Activated T-helper 1 cell treated with anti-CD3 and anti-CD28 coated beads, Interleukin-2, amount 50 U/mL, for 16 hours (primary cell): ENCODE data around the gene MCAM.

Experiments
- DNase-seq, 2 donors: peaks; one replicate each; pipeline ENCODE4 v3.0.0-alpha.2; 2020; ENCODE audit warnings: low read depth in 1 of 2, low spot score in 1 of 2

The MCAM gene

DNA sequence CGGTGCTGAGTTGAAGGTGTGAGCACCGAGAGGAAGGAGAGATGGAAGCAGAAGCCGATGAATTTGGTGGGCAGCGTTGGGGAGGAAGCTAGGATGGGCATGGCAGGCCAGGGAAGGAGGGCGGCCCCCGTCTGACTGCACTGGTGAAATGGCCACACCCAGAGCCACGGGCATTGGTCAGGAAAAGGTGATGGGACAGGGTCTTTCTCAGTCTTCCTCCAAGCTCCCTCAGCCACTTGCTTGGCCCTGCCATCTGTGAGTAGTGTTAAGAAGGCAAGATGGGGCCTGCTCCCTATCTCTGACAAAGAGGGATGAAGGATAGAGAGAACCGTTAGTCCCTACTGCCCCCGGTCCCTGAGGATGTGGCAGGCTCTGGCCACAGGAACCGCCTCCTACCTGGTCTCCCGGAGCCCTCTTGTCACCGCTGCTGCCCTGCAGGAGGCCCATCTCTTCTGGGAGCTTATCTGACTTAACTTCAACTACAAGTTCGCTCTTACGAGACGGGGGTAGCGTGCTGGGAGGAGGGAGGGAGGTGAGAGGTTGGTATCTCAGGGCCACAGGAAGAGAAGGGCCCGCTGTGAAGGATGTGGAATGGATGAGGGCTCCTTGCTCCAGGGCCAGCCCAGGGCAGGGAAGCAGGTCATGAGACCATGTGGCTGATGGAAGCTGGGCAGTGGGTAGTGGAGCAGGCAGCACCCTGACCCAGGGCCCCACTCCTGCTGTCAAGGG is 6.8 kb downstream of the MCAM start:
- no peak for DNase-seq

DNA sequence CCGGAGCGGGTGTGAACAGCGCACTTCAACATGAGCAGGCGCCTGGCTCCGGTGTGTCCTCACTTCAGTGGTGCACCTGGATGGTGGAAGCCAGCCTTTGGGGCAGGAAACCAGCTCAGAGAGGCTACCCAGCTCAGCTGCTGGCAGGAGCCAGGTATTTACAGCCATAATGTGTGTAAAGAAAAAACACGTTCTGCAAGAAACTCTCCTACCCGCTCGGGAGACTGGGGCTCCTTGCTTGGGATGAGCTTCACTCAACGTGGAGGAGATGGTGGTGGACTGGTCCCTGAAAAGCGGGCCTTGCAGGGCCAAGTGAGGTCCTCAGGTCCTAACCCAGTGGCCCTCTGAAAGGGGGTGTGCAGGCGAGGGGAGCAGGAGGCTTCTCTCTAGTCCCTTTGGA is 7.5 kb downstream of the MCAM start:
- no peak for DNase-seq

DNA sequence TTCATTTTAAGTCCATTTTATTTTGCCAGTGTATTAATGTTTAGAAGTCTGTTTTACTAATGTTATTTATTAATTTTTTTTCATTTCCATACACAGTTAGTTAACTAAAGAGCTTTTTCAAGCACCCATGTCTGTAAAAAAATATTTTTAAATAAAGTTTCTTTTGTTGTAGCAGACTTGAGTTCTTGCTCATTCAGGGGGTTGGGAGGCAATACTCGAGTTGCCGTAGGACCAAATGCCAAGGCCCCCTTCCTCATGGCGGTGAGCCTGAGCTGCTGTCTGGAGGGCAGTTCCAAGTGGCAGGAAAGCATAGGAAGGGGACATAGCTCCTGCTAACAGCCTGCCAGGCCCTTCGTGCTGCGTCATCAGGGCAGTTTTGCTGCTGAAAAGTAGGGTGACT is 9.0 kb downstream of the MCAM start:
- DNase-seq, result no peak

GRCh38 chr11:119307219-119307618 is 9.7 kb downstream of the MCAM start:
- no peak for DNase-seq

GRCh38 chr11:119306373-119306890 is 10.5 kb downstream of the MCAM start:
- no peak for DNase-seq

DNA sequence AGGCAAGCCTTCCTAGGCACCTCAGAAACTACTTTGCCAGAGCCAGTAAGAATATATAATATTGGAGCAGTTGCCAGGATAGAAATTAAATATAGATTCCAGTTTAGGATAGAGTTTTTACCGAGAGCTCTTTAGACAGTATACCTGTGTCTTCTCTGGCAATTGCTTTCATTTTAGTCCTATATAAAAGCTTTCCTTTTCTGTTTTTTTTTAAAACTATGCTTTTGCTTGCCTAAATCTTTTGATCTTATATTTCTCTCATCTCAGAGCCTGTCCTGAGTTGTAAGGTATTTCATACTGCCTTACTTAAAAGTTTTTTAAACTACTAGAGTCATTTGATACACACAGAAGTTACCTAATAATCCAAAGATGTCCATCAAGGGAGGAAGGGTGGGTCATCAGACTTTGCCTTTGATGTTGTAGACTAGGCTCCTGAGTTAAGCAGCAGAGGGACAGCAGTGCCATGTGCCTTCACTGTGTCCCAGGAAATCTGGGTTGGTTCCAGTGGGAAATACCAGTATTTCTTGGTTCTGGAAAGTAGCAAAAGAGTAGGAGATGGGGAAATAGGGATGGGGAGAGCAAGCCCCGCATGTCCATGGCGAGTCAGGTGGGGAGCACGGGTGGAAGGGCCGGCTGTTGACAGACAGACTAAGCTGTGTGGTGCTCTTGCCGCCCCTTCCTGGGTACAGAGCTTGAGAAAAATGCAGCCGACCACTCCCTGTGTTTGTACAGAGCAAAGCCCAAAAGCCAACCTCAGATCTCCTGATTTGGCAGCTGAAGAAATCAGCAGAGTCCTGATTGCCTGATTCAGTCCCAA is 11.2 kb downstream of the MCAM start:
- DNase-seq, result no peak

DNA sequence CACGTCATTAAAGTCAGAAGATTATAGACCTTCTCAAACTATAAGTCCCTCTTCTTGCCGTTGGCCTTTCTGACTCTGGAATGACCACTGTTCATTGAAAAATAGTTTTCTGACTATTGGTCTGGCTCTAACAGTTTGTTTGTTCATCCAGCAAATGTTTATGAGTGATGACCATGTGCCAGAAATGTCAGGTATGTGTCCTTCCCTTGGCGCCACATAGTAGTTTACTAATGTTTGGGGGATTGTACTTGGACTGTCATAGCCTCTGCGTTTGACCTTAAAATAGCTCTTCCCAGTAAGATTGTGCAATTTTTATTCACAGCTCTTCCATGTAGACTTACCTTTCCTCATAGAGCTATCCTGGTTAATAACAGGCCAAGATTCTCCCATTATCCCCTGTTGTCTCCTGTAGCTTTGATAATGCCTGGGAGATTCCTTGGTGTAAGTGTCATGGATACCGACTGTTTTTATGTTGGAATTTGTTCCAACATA is 13.7 kb downstream of the MCAM start:
- no peak for DNase-seq

DNA sequence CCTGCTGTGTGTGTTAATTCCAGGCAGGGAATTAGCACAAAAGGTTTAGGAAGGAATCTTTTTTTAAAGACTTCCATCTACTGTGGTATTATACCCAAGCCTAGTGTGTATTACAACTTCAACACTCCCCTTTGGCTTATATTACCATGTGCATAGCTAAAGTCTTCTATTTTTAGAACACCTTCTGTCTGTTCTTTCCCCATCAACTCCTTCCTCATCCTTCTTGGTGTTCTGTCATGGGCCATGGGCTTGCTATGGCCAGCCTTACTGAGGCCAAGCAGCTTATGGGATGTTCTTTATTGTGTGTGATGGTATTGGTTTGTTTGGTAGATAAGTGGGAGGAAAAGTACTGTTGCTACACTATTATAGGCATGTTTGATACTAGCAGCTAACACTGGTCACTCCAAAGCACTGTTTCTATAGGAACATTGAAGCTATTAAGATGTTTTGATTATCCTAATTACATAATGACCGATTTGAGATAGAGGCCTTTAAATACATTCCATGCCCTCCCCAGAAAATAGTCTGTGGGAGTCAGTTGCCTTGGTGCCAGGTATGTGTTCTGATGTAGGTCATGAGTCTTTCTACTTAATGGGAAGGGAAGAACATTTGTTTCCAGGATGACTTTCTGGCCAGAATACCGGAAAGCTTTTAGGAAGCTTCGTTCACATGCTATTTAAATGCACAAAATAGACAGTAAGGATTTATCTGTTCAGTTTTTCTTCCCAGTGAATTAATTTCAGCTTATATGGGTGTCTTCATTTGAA is 16.5 kb downstream of the MCAM start:
- no peak for DNase-seq

- no peak for DNase-seq
Measured at GRCh38 chr11:119299416-119299815, 17.5 kb downstream of the MCAM start.

DNA sequence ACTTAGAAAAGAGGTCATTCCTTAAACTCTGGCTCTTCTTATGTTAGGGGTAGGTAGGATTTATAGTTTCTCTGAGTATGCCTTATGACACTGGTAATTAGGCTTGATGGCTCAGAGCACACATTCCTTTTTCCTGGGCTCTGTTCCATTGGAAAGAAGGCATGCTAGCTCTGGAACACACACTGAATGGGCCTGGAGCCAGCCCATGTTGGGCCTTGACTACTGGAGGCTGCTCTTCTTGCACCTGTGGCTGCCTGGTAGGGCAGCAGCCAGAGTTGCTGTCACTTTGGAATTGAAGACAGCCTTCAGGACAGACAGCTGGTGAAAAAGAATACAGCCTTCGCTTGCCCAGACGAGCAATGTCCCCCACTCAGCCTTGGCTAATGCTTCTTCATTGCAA is 18.2 kb downstream of the MCAM start:
- no peak for DNase-seq

DNA sequence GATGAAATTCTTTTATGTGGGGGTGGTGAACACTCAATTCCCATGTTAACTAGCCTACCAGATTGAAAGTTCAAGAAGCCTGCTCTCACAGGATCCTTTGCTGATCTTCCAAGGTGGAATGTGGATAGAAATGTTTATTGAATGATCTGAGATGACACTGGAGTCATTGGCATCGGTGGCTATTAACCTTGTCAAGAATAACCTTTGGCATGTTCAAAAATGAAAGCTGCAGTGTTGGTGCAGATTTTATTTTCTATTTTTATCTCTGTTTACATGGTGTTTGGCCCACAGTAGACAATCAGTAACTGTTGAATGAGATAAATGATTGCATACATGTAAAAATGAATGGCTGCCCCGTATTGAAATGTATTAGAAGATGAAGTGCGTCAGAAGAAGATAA is 19.0 kb downstream of the MCAM start:
- no peak for DNase-seq

- no peak for DNase-seq
Measured at GRCh38 chr11:119295178-119295577, 21.8 kb downstream of the MCAM start.

DNA sequence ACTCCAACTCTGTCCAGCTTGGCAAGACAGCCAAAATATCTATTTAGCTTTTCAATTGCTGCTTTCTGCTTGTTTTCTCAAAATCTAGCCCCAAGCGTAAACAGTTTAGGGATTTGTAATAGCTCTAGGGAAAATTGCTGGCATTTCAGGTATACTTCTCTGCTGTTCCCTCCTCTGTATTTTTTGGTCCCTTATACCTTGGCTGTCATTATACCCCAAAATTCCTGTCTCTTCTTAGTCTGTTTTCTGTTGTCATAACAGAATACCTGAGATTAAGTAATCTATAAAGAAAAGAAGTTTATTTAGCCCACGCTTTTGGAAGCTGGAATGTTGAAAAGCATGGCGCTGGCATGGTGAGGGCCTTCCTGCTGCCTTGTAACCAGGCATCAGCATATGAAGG is 23.5 kb downstream of the MCAM start:
- DNase-seq, result no peak

DNA sequence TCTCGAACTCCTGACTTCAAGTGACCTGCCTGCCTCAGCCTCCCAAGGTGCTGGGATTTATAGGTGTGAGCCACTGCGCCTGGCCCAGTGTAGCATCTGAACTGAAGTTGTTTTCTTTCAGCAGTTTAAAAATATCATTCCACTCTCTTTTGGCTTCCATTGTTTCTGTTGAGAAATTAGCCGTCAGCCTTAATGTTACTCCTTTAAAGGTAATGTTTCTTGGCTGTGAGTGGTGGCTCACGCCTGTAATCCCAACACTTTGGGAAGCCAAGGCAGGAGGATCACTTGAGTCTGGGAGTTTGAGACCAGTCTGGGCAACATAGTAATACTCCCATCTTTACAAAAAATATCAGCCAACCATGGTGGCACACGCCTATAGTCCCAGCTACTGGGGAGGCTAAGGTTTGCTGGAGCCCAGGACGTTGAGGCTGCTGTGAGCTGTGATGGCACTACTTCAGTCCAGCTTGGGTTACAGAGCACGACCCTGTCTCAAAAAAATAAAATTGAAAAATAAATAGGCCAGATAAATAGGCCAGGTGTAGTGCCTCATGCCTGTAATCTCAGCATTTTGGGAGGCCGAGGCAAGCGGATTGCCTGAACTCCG is 25.9 kb downstream of the MCAM start:
- no peak for DNase-seq

GRCh38 chr11:119288219-119288618 is 28.7 kb downstream of the MCAM start:
- no peak for DNase-seq

DNA sequence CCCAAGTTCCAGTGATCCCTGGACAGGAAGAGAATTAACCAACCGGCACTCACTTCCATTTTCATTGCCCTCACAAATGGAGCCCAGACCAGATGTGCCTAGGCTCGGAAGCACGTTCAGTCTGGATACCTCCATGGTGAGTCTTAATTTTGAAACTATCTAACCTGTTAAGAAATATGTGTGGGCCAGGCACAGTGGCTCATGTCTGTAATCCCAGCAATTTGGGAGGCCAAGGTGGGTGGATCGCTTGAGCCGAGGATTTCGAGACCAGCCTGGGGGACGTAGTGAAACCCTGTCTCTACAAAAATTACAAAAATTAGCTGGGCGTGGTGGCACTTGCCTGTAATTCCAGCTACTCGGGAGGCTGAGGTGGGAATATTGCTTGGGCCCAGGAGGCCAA is 31.5 kb downstream of the MCAM start:
- DNase-seq, result no peak

DNA sequence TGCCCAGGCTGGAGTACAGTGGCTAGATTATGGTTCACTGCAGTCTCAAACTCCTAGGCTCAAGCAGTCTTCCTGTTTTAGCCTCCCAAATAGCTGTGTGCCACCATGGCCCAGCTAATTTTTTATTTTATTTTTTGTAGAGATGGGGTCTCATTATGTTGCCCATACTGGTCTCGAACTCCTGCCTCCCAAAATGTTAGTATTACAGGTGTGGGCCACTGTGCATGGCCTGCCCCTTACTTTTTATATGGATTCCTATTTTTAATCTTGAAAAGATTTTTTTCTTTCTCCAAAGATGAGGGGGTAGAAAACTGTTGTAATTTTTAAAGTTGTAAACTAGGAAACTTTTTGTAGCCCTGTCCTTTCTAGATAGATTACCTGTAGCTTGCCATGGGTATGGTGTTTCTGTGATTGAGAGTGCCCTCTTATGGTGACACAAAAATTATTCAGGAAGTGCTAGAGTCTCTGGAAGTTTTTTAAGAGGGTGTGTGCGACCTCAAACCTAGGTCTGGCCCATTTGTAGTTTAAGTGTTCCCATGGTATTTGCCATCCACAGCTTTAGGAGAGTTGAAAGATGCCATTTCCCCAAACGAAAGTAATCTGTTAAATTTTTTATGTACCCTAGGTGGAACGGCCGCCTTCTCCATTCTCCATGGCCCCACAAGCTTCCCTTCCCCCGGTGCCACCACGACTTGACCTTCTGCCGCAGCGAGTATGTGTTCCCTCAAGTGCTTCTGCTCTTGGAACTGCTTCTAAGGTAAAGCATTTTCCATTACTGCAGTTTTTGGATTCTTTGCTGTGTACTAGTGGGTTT is 32.4 kb downstream of the MCAM start:
- no peak for DNase-seq

GRCh38 chr11:119282495-119282894 is 34.4 kb downstream of the MCAM start:
- no peak for DNase-seq

- no peak for DNase-seq
Measured at GRCh38 chr11:119277660-119278059, 39.3 kb downstream of the MCAM start.

DNA sequence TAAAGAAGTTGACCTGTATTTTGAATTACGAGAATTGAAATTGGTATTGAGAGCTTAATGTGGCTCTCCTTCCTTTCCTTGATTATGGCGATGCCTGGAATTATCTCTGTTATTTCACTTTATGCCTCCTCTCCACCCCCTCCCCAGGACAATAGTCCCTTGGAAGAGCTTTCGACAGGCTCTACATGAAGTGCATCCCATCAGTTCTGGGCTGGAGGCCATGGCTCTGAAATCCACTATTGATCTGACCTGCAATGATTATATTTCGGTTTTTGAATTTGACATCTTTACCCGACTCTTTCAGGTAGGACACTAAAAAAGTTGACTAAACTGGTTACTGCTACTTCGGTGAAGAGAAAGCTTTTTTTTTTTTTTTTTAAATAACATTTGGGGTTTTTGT is 43.2 kb downstream of the MCAM start:
- no peak for DNase-seq
